ENCODE data around the gene SLC16A5.
"Not testable (repeated sequence)": the region's sequence is repeated elsewhere in the genome, so short reads cannot be mapped to it uniquely, and the experiment has no call there.

SLC16A5 gene

DNA sequence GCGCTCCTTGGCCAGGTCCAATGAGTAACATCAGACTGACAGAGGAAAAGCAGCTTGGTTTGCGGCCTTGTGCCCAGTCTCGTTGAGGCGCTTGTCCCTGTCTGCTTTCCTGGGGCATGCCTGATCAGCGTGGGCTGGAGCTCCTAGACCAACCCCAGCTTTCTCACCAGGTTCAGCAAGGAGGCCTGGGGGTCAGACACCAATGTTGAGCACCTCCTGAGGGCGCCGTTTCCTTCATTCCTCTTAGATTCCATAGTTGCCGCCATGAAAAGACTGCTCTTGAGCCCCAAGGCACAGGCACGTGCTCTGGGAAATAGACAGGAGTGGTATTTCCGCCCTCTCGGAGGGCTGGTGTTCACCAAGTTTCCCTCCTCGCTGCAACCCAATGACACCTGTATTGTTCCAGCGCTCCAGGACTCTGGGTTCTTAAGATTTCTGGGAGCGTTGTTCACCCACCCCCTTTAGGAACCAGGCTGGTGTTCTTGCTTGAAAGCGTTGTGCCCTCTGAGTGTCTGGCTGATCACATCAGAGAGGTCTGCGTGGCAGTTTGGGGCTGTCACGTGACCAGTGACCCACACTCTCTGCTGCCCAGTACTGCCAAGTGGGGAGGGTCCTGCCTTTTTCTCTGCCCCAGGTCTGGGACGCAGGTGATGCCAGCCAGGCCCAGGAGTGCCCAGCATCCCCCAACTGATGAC, 22.7 kb upstream of the SLC16A5 start:
- DNase-seq: no peak

DNA sequence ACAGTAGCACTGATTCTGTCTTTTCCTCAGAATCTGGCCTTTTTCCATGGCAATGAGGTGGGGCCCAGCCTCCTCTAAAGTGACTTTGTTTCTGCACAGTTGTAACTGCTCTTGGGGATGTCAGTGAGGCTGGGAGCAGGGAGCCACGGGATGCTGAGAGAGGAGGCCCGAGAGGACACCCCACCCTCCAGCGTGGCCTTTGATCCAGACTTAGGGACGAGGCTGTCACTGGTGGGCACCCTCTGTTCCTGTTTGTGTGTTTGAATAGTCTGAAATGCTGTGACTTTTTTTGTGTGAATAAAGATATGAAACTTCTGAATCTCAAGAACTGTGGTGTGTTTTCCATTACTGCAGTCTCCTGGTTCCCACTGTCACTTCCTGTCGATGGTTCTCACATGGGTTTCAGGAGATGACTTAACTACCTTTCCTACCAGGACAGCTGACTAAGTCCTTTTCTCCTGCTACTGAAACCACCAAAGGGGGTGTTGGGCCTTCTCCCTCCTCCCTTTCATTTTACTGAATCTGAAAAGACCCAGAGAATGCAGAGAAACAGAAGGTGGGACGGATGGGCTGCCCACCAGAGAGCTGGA, 22.1 kb upstream of the SLC16A5 start:
- no peak for DNase-seq

DNA sequence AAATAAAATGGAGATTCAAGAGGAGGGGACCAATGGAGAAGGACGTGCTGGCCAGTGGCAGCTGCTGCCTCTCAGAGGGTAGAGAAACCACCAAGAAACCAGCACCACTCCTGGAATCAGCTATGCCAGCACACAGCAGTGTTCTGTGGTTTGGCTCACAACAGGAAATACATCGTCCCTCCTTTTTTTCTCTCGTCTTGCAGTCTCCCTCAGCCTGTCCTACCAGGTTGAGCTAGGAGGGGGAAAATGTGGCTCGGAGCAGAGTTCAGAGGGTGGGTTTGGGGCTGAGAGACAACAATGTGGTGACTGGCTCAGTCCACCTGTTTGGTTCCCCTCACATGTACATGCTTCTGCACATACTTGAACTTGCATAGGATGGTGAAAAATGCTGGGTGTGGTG, 19.9 kb upstream of the SLC16A5 start:
- DNase-seq: no peak

DNA sequence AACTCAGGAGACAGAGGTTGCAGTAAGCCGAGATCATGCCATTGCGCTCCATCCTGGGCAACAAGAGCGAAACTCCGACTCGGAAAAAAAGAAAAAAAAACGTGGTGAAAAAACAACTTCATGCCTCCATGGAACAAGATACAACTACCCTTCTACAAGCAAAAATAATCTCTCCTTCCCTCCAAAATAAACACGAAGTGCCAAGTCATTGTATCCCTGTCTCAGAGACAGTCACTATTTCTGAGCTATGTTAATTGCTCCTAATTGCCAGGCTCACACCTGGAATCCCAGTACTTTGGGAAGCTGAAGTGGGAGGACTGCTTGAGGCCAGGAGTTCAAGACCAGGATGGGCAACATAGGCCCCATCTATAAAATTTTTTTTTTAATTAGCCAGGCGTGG, 19.0 kb upstream of the SLC16A5 start:
- DNase-seq: no peak

DNA sequence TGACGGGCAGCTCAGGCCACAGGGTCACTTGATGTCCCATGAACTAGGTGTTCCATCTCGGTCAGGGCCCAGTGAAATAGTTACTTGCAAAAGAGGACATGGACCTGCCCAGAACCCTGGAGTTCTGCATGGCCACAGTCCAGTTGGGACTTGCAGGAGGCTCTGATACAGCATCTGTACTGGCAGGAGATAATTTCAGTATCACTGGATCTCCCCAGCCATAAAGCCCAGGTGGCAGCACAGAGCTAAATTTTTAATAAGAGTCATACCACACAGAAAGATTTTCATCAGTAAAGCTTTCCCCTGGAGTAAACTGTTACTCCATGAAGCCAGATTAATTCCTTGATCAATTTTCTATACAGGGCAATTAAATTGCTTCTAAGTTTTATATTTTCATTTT, 18.0 kb upstream of the SLC16A5 start:
- no peak for DNase-seq

DNA sequence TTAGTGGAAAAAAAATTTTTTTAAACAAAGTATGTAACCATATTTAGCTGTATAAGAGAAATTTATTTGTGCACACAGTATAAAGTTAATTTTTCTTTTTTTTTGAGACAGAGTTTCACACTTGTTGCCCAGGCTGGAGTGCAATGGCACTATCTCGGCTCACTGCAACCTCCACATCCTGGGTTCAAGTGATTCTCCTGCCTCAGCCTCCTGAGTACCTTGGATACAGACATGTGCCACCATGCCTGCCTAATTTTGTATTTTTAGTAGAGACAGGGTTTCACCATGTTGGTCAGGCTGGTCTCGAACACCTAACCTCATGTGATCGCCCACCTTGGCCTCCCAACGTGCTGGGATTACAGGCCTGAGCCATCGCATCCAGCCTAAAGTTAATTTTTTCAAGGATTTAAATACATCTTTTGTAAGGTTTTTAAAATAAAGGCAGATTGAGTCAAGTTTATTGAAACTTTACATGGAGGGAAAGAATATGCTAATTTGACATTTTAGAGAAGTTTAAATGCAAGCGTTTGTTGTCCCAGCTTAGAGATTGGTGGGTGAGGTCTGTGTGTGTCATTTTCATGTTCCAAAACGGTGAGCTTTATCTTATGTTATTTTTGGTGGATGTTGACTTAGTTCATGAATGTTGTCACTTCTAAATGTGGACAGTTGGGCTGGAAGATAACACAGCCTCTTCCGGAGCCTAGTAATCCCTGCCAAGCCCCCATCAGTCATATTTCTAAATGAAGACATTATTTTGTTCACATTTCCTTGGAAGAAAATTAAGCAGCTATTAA, 16.1 kb upstream of the SLC16A5 start:
- not testable (repeated sequence) for DNase-seq

DNA sequence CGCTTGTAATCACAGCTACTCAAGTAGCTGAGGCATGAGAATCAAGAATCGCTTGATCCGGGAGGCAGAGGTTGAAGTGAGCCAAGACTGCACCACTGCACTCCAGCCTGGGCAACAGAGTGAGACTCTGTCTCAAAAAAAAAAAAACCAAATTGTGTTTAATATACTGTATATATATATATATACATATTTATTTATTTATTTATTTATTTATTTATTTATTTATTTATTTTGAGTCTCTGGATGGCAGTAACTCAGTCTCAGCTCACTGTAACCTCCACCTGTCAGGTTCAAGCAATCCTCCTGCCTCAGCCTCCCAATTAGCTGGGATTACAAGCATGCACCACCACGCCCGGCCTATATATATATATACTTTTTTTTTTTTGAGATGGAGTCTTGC, 14.8 kb upstream of the SLC16A5 start:
- DNase-seq: not testable (repeated sequence)

DNA sequence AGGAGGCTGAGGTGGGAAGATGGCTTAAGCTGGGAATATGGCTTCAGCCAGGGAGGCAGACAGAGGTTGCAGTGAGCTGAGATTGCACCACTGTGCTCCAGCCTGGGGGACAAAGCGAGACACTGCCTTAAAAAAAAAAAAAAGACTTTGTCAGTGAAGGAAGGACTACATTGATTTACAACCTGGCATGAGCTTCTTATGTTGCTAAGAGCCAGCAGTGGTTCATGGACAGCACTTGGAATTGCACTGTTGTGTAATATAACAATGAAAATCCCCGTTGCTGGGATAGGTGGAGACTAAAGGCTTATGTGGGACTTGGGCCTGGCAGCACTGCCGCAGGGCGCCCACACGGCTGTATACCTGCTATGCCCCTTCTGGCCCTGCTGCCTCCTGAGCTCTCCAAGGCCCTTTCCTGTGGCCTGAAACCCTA, 14.1 kb upstream of the SLC16A5 start:
- no peak for DNase-seq

DNA sequence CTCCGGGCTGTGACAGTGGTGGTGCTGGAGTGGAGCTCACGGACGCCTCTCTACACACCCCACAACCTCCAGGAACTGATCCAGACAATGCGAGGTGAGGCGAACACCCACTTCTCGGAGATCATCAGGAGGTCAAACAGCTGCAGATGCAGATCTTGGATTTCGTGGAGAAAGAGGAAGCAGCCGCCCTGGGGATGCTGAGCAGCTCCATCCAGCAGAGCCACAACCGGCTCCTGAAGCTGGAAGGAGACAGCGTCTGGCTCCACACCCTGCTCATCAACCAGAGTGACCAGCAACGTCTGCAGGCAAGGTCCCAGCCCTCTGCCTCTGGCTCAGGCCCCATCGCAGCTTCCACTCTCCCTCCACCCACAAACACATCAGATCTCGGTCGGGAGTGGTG, 13.2 kb upstream of the SLC16A5 start:
- no peak for DNase-seq

DNA sequence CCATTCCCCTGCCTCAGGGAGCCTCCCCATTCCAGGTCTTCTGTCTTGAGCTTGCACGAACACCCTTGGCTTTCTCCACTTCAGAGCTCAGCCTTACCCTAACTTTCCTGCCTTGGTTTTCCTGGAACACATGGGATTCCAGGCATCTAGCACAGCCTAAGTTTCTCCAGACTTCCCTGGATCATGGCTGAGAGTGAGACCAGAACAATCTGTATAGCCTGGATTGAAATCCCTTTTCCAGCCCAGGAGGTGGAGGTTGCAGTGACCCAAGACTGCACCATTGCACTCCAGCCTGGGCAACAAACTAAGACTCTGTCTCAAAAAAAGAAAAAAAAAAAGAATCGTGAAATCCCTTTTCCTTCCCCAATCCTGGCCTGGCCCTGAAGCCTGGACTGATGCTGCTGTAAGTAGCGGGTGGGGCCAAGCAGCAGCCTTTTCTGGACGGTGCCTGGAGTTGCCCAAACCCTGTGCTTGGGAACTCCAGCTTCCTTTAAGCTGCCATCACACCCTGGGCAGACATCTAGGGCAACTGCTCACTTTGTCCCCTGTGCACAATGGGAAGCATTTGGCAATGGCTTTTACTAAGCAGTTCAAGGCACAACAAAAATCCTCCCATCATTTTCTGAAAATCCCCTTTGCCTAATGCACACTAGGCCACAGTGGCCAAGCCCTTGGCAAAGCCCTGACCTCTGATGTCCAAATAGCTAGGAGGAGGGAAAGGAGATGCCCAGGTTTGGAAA, 12.0 kb upstream of the SLC16A5 start:
- DNase-seq: no peak

DNA sequence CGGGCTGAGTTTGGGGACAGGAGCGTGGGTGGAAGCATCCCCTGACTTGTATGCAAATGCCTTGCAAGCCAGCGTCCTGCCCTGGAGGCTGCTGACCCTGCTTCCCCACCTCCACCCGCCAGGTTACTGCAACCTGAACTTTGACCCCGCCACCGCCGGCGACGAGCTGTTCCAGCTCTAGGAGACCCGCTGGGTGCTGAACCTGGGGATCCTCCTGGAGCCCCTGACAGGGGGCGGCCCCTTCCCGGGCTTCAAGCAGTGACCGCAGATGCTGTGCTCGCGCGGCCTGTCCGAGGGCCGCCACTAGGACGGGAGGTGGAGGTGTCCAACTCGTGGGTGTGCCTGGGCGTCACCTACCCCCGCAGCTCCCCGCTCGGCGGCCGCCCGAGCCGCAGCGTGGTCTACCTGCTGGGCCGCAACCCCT, 10.7 kb upstream of the SLC16A5 start:
- DNase-seq: no peak

DNA sequence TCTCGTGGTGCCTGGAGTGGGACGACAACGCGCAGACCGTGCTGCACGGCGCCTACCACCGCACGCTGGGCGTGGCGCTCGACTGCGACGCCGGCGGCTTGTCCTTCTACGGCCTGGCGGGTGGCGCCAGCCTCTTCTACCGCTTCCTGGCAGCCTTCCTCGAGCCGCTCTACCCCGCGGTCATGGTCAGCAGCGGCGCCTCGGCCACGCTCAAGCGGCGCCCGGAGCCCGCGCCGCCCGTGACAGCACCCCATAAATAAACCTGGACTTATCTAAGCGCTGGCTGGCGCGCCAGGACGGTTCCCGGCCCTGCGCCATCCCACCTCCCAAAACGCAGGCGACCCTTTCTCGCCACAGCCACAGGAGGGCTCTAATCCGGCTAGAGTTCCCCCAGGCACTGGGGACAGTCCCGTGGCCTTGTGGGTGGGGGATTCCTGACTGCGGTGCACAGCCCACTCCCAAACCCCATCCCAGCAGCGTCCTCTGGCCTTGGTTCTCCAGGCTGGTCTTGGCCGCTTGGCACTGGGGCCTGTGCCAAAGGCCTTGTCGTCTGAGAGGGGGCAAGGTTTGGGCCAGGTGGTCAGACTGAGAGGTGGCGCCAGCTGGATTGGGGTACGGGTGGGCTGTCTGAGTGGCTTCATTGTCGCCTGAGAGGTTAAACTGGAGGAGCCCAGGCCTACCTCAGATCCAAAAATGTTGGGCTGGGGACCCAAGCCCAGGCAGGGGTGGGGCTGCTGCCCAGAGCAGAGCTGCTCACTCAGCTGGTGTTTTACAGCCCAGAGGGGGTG, 10.1 kb upstream of the SLC16A5 start:
- peak; percentile 68 for DNase-seq

DNA sequence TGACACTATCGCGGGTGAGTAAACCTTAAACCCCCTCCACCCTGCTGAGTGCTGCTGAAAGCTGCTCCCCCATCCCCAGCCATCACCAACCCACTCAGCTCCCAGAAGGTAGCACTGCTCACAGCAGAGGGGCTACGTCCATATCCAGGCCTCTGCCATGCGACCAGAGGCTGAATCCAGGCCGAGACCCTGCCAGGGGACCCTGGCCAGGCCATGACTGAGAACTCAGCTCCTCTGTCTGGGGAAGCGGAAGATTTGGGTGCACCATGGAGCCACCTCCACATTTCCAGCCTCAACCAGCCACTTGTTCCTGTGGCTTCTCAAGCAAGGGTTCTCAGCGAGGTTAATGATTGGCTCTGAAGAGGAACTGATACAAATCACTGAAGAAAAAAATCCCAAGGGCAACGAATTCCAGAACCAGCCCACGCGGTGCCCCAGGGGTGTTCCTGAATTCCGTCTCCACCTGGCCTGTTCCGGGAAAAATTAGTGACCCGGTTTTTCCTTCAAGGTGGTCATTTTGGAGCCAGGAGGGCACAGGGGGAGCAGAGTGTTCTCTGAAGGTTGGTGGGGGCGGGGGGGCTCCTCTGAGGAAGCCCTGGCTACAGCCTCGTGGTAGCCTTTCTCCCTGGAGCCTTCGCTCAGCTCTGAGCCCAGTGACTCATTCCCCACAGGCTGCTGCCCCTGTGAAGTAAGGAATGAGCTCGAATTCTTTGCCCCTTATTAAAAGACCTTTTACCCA, 9.3 kb upstream of the SLC16A5 start:
- DNase-seq: no peak

DNA sequence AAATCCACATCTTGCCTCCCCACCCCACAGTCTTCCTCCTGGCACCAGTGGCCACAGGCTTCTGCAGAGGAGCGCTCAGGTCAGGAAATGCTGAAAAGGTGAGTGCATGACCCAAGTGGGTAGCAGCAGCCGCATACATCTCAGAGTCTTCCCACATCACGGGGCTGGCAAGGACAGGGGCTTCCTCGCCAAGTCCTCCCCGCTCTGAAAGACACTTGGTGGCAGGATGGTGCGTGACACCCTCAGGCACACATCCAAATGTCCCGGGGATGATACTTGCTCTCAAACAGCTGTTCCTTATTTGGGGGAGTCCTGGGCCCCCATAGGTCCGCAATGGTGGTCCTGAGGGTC, 8.8 kb upstream of the SLC16A5 start:
- DNase-seq: no peak

DNA sequence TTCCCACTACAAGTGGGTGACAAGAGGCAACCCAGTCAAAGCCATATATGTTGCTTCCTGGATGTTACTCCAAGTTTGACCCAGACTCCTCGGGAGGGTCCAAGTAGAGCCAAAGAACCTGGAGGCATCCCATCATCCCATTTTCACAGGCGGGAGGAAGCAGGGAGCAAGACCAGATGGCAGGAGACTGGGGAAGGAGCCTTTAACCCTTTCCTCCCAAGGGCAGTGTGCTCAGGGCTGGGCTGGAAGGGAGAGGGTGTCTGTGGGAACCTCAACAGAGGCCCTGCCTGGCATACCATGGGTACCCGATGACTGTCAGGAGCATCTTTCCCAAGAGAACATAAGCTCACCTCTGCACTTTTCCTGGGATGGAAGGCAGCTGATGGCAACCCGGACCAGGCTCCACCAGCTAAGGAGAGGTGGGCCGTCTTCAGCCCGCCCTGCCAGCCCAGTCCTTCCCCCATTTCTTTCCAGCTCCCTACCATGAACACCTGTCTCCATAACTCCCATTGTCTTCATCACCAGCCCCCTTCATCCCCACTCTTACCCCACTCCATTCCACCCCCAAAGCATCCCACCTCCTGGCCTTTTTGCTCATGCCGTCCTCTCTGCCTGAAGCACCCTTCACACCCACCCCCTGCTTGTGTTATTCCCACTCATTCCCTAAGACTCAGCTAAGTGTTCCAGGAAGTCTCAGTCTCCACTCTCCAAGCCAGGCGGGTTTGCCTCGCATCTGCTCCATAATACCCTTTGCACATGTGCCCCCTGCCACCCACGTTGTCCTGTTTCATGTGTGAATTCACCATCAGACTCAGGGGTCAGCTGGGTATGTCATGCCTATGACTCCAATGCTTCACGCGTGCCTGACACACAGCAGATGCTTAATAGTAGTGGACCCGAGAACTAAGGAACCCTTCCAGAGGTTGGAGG, 5.9 kb upstream of the SLC16A5 start:
- no peak for DNase-seq

DNA sequence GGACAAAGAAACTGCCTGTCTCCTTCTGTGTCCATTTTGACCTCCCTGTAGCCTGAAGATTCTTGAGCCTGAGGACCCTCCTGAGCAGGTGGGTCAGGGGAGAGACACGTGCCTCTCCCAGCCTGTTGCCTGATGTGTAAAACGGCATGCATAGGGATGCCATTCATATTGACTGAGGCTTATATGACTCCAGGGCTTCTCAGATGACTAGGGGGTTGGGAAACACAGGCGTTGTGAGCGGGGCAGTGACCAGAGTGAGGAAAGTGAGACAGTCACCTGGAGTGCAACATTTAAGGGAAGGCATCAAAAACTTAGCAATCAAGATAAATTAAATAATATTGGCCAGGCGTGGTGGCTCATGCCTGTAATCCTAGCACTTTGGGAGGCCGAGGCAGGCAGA, 5.1 kb upstream of the SLC16A5 start:
- no peak for DNase-seq

DNA sequence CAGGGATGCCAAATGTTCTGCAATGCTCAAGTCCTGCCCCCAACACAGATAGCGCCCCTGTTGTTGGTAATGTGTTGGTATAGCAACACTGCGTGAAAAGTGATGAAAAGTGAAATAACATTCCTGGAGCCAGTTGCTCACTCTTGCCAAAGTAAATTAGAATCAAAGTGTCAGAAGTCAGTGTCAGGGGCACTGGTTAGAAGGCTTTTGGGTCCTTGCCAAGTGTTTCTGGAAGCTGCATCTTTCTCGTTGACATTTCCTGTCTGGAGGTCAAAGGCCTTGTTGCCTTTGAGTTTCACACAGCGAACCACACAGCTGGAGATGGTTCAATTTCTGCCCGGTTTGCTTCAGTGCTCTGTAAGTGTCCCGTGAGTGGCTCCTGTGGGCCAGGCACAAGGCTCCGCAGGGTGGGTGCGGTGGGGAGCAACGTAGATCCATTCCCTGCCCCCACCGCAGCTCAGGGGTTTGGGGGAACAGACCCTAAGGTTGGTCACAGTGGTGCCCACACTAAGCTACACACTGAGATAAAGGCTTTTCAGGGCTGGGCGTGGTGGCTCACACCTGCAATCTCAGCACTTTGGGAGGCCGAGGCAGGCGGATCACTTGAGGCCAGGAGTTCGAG, 3.6 kb upstream of the SLC16A5 start:
- DNase-seq: no peak

DNA sequence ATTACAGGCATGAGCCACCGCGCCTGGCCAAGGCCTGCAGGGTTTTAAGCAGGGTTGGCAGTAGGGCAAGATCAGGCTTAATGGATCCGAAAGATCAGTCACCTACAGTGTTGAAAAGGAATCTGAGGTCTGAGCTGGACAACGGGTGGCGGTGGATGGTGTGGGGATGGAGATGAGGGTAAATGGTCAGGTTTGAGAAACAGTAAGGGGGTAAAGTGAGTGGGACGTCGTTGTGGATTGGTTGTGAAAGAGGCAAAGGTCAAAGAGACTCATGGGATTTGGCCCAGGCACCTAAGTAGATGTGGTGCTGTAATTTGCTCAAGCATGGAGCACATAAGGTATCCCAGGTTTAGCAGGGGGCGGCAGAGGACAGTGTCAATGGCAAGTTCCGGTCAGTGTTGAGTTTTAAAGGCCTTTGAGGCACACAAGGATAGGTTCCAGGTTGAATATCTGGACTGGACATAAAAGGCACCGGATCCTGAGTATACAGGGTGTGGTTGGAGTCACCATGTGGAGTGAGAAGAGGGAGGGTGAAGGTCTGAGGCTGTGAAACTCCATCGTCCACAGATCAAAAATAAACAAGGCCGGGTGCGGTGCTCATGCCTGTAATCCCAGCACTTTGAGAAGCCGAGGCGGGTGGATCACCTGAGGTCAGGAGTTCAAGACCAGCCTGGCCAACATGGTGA, 1.1 kb upstream of the SLC16A5 start:
- DNase-seq: no peak

DNA sequence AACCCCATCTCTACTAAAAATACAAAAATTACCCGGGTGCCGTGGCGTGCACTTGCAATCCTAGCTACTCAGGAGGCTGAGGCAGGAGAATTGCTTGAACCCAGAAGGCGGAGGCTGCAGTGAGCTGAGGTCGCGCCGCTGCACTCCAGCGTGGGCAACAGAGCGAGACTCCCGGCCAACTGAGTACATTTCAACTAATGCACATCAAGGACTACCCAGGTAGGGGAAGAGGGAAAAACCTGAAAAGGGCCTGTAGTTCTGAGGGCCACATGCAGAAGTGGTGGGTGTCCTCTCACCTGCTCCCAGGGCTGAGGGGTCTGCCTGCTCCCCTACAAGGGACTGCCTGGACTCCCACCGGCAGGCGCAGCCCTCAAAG, 584 bp upstream of the SLC16A5 start:
- DNase-seq: no peak
